Gastroesophageal sphincter (tissue), 4 donors: Measurements from ENCODE around the gene MAL. TPM values are rescaled to one million over a fixed set of nuclear protein-coding genes. Genes with fewer than 3 reads are reported as not detected.

Experiments
- ATAC-seq: fragments of 150-250 bp; one replicate; pipeline ENCODE4 v1.9.1; 2016; ENCODE audit warnings: mild to moderate bottlenecking, moderate library complexity
- H3K27ac ChIP-seq, 4 donors: fragments of 200-600 bp; sonication (generic) in 3 of 4; 1 replicate in 3 of 4; 2 replicates in 1 of 4; pipeline ENCODE4 v1.5.1; 2016 to 2019
- H3K27me3 ChIP-seq: fragments of 200-600 bp; sonication (generic); one replicate; pipeline ENCODE4 v1.5.1; 2019
- H3K36me3 ChIP-seq, 2 donors: fragments of 200-600 bp; sonication (generic); one replicate each; pipeline ENCODE4 v1.5.1; 2019; ENCODE audit warnings: control low read depth in 1 of 2
- H3K4me1 ChIP-seq, 3 donors: fragments of 200-600 bp; sonication (generic); 1 replicate in 2 of 3; 2 replicates in 1 of 3; pipeline ENCODE4 v1.5.1; 2016 to 2019; ENCODE audit warnings: control low read depth in 2 of 3
- H3K4me3 ChIP-seq, 2 donors: fragments of 200-600 bp; sonication (generic); one replicate each; pipeline ENCODE4 v1.5.1; 2019; ENCODE audit warnings: mild to moderate bottlenecking in 1 of 2, moderate library complexity in 1 of 2
- H3K9me3 ChIP-seq, 3 donors: fragments of 200-600 bp; sonication (generic); one replicate each; pipeline ENCODE4 v1.5.1; 2017 to 2019; ENCODE audit warnings: control low read depth in 2 of 3
- CTCF ChIP-seq, 4 experiments: fragments of 200-600 bp in 2 of 4; fragments of 450-650 bp in 2 of 4; sonication (generic) in 1 of 4; IDR thresholded peaks; one replicate each; pipeline ENCODE4 v1.5.1; 2017 to 2019; ENCODE audit warnings: antibody characterized with exemption in 4 of 4, mild to moderate bottlenecking in 2 of 4, moderate library complexity in 2 of 4
- EP300 ChIP-seq: sonication (generic); formaldehyde crosslinking; IDR thresholded peaks from one replicate; pipeline ENCODE4 v1.6.1; 2017; ENCODE audit warnings: antibody characterized with exemption, mild to moderate bottlenecking
- POLR2A ChIP-seq, 2 donors: fragments of 450-650 bp; IDR thresholded peaks; one replicate each; pipeline ENCODE4 v1.6.1; 2017; ENCODE audit warnings: antibody characterized with exemption in 2 of 2, mild to moderate bottlenecking in 2 of 2, moderate library complexity in 1 of 2
- POLR2AphosphoS5 ChIP-seq: sonication (generic); formaldehyde crosslinking; IDR thresholded peaks from one replicate; pipeline ENCODE4 v1.6.1; 2017; ENCODE audit warnings: antibody characterized with exemption
- WGBS, 2 donors: methylation state at CpG; one replicate each; pipeline ENCODE4 v1.1.5; 2018; ENCODE audit warnings: low coverage in 1 of 2; 5-methylcytosine and 5-hydroxymethylcytosine counted together
- small RNA-seq, 4 donors: library from RNA; depleted of rRNA; stranded (forward); fragments of <200 nt; gene quantifications; one replicate each; pipeline ENCODE3, GENCODE V24; 2016
- total RNA-seq, 4 donors: library from RNA; depleted of rRNA; stranded (reverse); fragments of >200 nt; gene quantifications; one replicate each; pipeline ENCODE4 v1.1.0, GENCODE V29; 2016

The MAL gene
- total RNA-seq, 4 donors from 2014 or later, result 21.3 to 39.8 (median 32.0) TPM

DNA sequence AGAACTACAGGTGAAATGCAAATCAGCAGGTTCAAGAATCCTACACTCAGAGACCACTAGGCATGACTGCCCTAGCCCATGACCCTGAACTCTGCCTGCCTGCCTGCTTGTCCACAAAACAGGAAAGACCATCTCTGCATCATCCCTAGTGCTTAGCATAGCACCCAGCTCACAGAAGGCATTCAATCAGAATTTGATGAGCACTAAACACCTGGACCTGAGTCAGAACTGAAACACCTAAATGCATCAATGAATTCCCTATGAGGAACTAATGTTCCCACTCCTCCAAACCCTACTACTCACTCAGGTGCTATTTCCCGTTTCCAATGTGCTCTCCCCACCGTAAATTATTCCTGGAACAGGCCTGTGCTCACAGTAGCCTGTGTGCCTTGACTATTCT is 74.4 kb downstream of the MAL start:
- no peaks in the 10 kb centered on the region for H3K27me3 ChIP-seq
- no peak overlapping the region for H3K4me3 ChIP-seq
- no peaks in the 10 kb centered on the region for H3K9me3 ChIP-seq
- ATAC-seq, result no peak
- WGBS, 2 donors, result 95 to 100% methylated on average over 2 of the region's 2 CpGs
- TF ChIP-seq POLR2A (IDR thresholded peaks at IDR 0.05) (no peak), EP300 (no peak), CTCF (IDR thresholded peaks at IDR 0.05) (no peak), POLR2AphosphoS5 (no peak)
- H3K4me1 ChIP-seq, result no peaks in the 10 kb centered on the region
- no peak overlapping the region for H3K27ac ChIP-seq
- peaks cover 8 to 89% of the 10 kb centered on the region in 2 donors for H3K36me3 ChIP-seq

Small RNA genes lying within 50 kb of the gene (small RNA-seq; reads per million reads assigned to genes)
- 0 to 0.09 (median 0) reads per million in 4 donors for gene RN7SL575P

Other genes starting within 250 kb of the MAL start
- not detected for gene TEKT4, start 154.3 kb upstream of the MAL start, total RNA-seq
- gene MRPS5, start 96.1 kb downstream of the MAL start, total RNA-seq, result 10 to 100 TPM; 33.0 to 46.3 (median 41.3) TPM
- gene ZNF514, start 134.1 kb downstream of the MAL start, total RNA-seq, result 10 to 100 TPM; 16.1 to 24.6 (median 17.3) TPM
- 1 to 10 TPM; 3.1 to 7.9 (median 3.7) TPM for gene ZNF2, start 140.1 kb downstream of the MAL start, total RNA-seq
- gene ZNF892, start 181.8 kb downstream of the MAL start, total RNA-seq, result 10 to 100 TPM in 1 of 4 donors, 1 to 10 TPM in 3; 5.6 to 14.0 (median 7.7) TPM
- gene PROM2, start 248.7 kb downstream of the MAL start, total RNA-seq, result 10 to 100 TPM in 2 of 4 donors, 1 to 10 TPM in 1, under 1 TPM in 1; 0.94 to 36.4 (median 6.8) TPM